HepG2 (cell line): ENCODE measurements around the gene PDC. TPM values are rescaled to one million over a fixed set of nuclear protein-coding genes. Genes with fewer than 3 reads are reported as not detected.

Experiments used
- ATAC-seq: fragments of 200-7000 bp; cut with Tn5 transposase; 3 replicates; pipeline ENCODE4 v1.9.1; 2020; ENCODE audit warnings: mild to moderate bottlenecking, moderate library complexity
- BruUV-seq: library from RNA; stranded (reverse); fragments of 400-500 nt; replicated peaks from 2 replicates; lab custom pipeline; 2021; lab: Mats Ljungman, UMichigan
- CTCF ChIA-PET: fragments of 300-600 bp; formaldehyde crosslinking; extraction: SDS; loops from one replicate; lab custom pipeline; 2021; ENCODE audit warnings: low total read pairs, inconsistent platforms, low intra/inter-chr PET ratio; lab: Yijun Ruan, JAX
- POLR2A ChIA-PET: fragments of 350-600 bp; sonication (Branson Sonifier 250); formaldehyde crosslinking; loops from one replicate; lab custom pipeline; 2020; ENCODE audit warnings: antibody characterized with exemption, inconsistent platforms; lab: Yijun Ruan, JAX
- DNase-seq: peaks from one replicate; pipeline ENCODE4 v3.0.0-alpha.2; 2015; ENCODE audit warnings: low spot score
- FAIRE-seq: peaks from 3 replicates; lab custom pipeline; 2011; peaks lifted over from hg19 to GRCh38; lab: Jason Lieb, UNC
- H2AFZ ChIP-seq: one replicate; pipeline ENCODE4 v1.6.1; 2011; ENCODE audit warnings: low read length, inconsistent platforms
- H3K27ac ChIP-seq: fragments of 300-600 bp; 3 replicates; pipeline ENCODE4 v1.8.0; 2011; ENCODE audit warnings: mixed run types, mild to moderate bottlenecking, mixed read lengths, low read length, inconsistent platforms; ENCODE audit not compliant: insufficient read depth; ENCODE audit errors: extremely low read length
- H3K27me3 ChIP-seq, 2 experiments: fragments of 200-600 bp in 1 of 2; 2 replicates in 1 of 2; 3 replicates in 1 of 2; pipeline versions ENCODE4 v1.6.0 to v1.8.0; 2011; ENCODE audit warnings: low read length in 2 of 2, mild to moderate bottlenecking in 2 of 2, moderate library complexity in 2 of 2, inconsistent platforms in 1 of 2; ENCODE audit not compliant: insufficient read depth in 2 of 2, control insufficient read depth in 1 of 2
- H3K36me3 ChIP-seq, 2 experiments: fragments of 200-600 bp in 1 of 2; replicated peaks in 1 of 2; 2 replicates in 1 of 2; 3 replicates in 1 of 2; pipeline versions ENCODE4 v1.5.1 to v1.8.0; 2011; ENCODE audit warnings: low read length in 2 of 2, inconsistent platforms in 1 of 2; ENCODE audit not compliant: insufficient read depth in 2 of 2, control insufficient read depth in 1 of 2
- H3K4me1 ChIP-seq: 2 replicates; pipeline ENCODE4 v1.5.1; 2012; ENCODE audit warnings: low read length, inconsistent platforms; ENCODE audit not compliant: insufficient read depth
- H3K4me2 ChIP-seq: 2 replicates; pipeline ENCODE4 v1.6.0; 2011; ENCODE audit warnings: low read depth, low read length, inconsistent platforms
- H3K4me3 ChIP-seq, 3 experiments: fragments of 200-600 bp in 1 of 3; sonication (generic), shearing (Covaris generic) in 1 of 3; replicated peaks in 1 of 3; 2 replicates each; pipeline ENCODE4 v1.5.1; 2011 to 2016; ENCODE audit warnings: low read length in 3 of 3, inconsistent platforms in 2 of 3, low read depth in 2 of 3, mild to moderate bottlenecking in 2 of 3, control low read depth in 1 of 3, mixed read lengths in 1 of 3; ENCODE audit not compliant: insufficient read depth in 1 of 3
- H3K79me2 ChIP-seq: one replicate; pipeline ENCODE4 v1.6.1; 2011; ENCODE audit warnings: low read length, inconsistent platforms; ENCODE audit not compliant: insufficient read depth
- H3K9ac ChIP-seq: 2 replicates; pipeline ENCODE4 v1.6.0; 2011; ENCODE audit warnings: mild to moderate bottlenecking, low read depth, low read length, inconsistent platforms; ENCODE audit not compliant: insufficient read depth
- H3K9me3 ChIP-seq: 2 replicates; pipeline ENCODE4 v1.5.1; 2012; ENCODE audit warnings: mild to moderate bottlenecking, low read length
- H4K20me1 ChIP-seq: 2 replicates; pipeline ENCODE4 v1.6.0; 2011; ENCODE audit warnings: inconsistent platforms, mild to moderate bottlenecking, low read length, moderate library complexity; ENCODE audit not compliant: insufficient read depth
- CBX1 ChIP-seq: IDR thresholded peaks from one replicate; pipeline ENCODE4 v1.6.1; 2016; ENCODE audit warnings: antibody characterized with exemption, low read depth
- MAFK ChIP-seq, 2 experiments: IDR thresholded peaks in 1 of 2; conservative IDR thresholded peaks in 1 of 2; 2 replicates each; pipeline ENCODE4 v1.6.1; 2011; ENCODE audit warnings: improper control_type of control experiment in 2 of 2, low read length in 2 of 2
- NFATC3 ChIP-seq: sonication (generic); formaldehyde crosslinking; IDR thresholded peaks from 2 replicates; pipeline ENCODE4 v1.5.1; 2020; ENCODE audit warnings: mild to moderate bottlenecking, missing genetic modification reagents
- RFX1 ChIP-seq: fragments of 450-650 bp; IDR thresholded peaks from 2 replicates; pipeline ENCODE4 v1.6.1; 2017
- SOX5 ChIP-seq: IDR thresholded peaks from 2 replicates; pipeline ENCODE4 v1.6.1; 2016; ENCODE audit warnings: borderline replicate concordance
- YY1 ChIP-seq: IDR thresholded peaks from 2 replicates; pipeline ENCODE4 v1.6.1; 2011; ENCODE audit warnings: low read length, low read depth, moderate library complexity, mild to moderate bottlenecking; ENCODE audit not compliant: insufficient read depth, insufficient replicate concordance
- ZFX ChIP-seq: sonication (generic); formaldehyde crosslinking; IDR thresholded peaks from 2 replicates; pipeline ENCODE4 v1.4.0; 2020; ENCODE audit warnings: mild to moderate bottlenecking, low read depth, missing genetic modification reagents, moderate library complexity
- WGBS: methylation state at CpG from one replicate; pipeline ENCODE4 v1.1.6; 2017; ENCODE audit warnings: low lambda C conversion rate; 5-methylcytosine and 5-hydroxymethylcytosine counted together
- in situ Hi-C: cut with HindIII; loops from 2 replicates; pipeline ENCODE4 v1.10.0; 2017; ENCODE audit warnings: low pct_unique_long_range_greater_than_20kb; ENCODE audit not compliant: extremely low pct_ligation_motif_present
- intact Hi-C: fragments of 100-400 bp; cut with micrococcal nuclease; formaldehyde crosslinking; loops from one replicate; pipeline ENCODE4 v1.10.0; 2022; ENCODE audit not compliant: unreplicated experiment
- polyA plus RNA-seq, 8 experiments: library from polyadenylated mRNA; depleted of rRNA in 3 of 8; stranded (reverse) in 7 of 8; unstranded in 1 of 8; fragments of >200 nt; fragmentation: Illumina TruSeq in 4 of 8; extraction: Trizol in 4 of 8; gene quantifications; 2 replicates each; pipeline versions ENCODE4 v1.2.1 to v1.2.3, GENCODE V29; 2011 to 2016; ENCODE audit warnings: low read depth in 4 of 8, missing spikeins in 1 of 8, mixed read lengths in 1 of 8; ENCODE audit not compliant: insufficient read depth in 1 of 8
- total RNA-seq, 5 experiments: library from RNA; depleted of rRNA; stranded (reverse); fragments of >200 nt; fragmentation: Illumina TruSeq; extraction: Trizol; gene quantifications; 2 replicates each; pipeline ENCODE4 v1.2.3, GENCODE V29; 2016; ENCODE audit warnings: low read depth in 1 of 5
- TF ChIP-seq, protein P1 (sequence below): sonication (generic); formaldehyde crosslinking; IDR thresholded peaks from 2 replicates; pipeline ENCODE4 v1.5.0; 2020; ENCODE audit warnings: missing genetic modification reagents
- TF ChIP-seq, protein P2 (sequence below): sonication (generic); formaldehyde crosslinking; conservative IDR thresholded peaks from 2 replicates; pipeline ENCODE4 v1.4.0; 2020; ENCODE audit warnings: missing genetic modification reagents
- TF ChIP-seq, protein P3 (sequence below), 2 experiments: sonication (generic) in 1 of 2; formaldehyde crosslinking in 1 of 2; IDR thresholded peaks; 2 replicates each; pipeline versions ENCODE4 v1.5.1 to v1.6.1; 2011 to 2020; ENCODE audit warnings: borderline replicate concordance in 1 of 2, low read depth in 1 of 2, low read length in 1 of 2, mild to moderate bottlenecking in 1 of 2, missing genetic modification reagents in 1 of 2, moderate library complexity in 1 of 2
- TF ChIP-seq, protein P4 (sequence below): sonication (generic); formaldehyde crosslinking; IDR thresholded peaks from 2 replicates; pipeline ENCODE4 v1.9.0; 2021; ENCODE audit warnings: missing genetic modification reagents, mild to moderate bottlenecking, borderline replicate concordance

PDC gene
- total and polyA plus RNA-seq, 2 of the 13 experiments (the other 11 are each of a cell fraction or from before 2014, with no cell fraction given) = not detected

DNA sequence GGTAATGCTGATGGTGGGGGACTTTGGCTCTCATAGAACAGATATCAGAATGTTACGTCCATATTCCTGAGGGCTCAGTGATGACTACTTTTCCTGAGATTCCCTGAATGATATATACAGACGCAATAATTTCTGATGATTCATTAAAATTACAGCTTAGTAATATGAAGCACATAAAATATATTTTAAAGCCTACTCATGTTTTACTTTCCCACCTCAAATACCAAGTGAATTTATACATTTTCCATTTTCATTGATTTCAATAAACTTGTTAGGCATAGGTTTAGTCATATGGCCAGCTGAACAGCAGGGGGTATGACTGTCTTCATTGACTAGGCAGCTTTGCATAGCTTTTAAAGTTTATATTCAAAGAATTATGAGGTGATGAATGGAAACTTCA lies 26.2 kb upstream of the PDC start:
- Histone ChIP-seq H3K27me3 (no peaks in the 10 kb centered on the region), H3K9ac (no peak overlapping the region), H3K27ac (no peak overlapping the region), H3K4me2 (no peak overlapping the region), H3K4me3 (no peak overlapping the region), H3K9me3 (no peaks in the 10 kb centered on the region), H3K79me2 (no peaks in the 10 kb centered on the region), H2AFZ (no peak overlapping the region), H4K20me1 (no peaks in the 10 kb centered on the region), H3K36me3 (no peaks in the 10 kb centered on the region), H3K4me1 (no peaks in the 10 kb centered on the region)
- ChIA-PET CTCF (no interaction called here), POLR2A (no interaction called here)
- intact Hi-C loops (no loop called here), in situ Hi-C loops (no loop called here)
- no peak for DNase-seq
- ATAC-seq = no peak
- 34% methylated on average over 2 of the region's 2 CpGs for WGBS
- BruUV-seq = no TSS peak
- no peak for FAIRE-seq
- no peak for TF ChIP-seq NFATC3 (CRISPR knock-in tag)
- 0 out of 4 replicates have a peak, but pooled peaks of 1 of the 2 experiments have one; percentile 1 for TF ChIP-seq MAFK (conservative IDR thresholded peaks at IDR 0.05 in 1 of 2, IDR thresholded peaks at IDR 0.05 in 1 of 2; ENCODE audit: low read length in 2 of 2)
- no peak for TF ChIP-seq RFX1
- TF ChIP-seq, protein P1, sequence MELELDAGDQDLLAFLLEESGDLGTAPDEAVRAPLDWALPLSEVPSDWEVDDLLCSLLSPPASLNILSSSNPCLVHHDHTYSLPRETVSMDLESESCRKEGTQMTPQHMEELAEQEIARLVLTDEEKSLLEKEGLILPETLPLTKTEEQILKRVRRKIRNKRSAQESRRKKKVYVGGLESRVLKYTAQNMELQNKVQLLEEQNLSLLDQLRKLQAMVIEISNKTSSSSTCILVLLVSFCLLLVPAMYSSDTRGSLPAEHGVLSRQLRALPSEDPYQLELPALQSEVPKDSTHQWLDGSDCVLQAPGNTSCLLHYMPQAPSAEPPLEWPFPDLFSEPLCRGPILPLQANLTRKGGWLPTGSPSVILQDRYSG (CRISPR knock-in tag) = no peak

DNA sequence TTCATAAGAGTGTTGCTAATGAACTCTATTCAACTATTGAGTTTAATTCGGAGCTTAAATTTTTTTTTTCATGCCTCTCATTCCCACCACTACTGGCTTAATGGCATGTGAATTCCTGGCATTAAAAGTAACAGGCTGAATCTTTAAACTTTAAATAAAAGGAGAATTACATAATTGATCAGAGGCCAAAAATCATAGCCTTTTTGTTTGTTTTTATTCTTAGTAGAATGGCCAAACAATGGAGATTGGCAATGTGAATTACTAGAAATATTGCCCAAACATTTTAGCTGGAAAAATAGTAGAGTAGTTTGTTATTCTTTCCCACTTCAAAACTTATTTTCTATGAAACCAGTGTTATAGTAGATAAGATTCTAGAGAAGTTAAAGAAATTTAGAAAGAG lies 25.1 kb upstream of the PDC start:
- TF ChIP-seq, protein P2, sequence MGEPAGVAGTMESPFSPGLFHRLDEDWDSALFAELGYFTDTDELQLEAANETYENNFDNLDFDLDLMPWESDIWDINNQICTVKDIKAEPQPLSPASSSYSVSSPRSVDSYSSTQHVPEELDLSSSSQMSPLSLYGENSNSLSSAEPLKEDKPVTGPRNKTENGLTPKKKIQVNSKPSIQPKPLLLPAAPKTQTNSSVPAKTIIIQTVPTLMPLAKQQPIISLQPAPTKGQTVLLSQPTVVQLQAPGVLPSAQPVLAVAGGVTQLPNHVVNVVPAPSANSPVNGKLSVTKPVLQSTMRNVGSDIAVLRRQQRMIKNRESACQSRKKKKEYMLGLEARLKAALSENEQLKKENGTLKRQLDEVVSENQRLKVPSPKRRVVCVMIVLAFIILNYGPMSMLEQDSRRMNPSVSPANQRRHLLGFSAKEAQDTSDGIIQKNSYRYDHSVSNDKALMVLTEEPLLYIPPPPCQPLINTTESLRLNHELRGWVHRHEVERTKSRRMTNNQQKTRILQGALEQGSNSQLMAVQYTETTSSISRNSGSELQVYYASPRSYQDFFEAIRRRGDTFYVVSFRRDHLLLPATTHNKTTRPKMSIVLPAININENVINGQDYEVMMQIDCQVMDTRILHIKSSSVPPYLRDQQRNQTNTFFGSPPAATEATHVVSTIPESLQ = no peak
- TF ChIP-seq CBX1 (no peak), ZFX (CRISPR knock-in tag) (no peak), YY1 (no peak), SOX5 (CRISPR knock-in tag) (no peak)
- TF ChIP-seq, protein P3, sequence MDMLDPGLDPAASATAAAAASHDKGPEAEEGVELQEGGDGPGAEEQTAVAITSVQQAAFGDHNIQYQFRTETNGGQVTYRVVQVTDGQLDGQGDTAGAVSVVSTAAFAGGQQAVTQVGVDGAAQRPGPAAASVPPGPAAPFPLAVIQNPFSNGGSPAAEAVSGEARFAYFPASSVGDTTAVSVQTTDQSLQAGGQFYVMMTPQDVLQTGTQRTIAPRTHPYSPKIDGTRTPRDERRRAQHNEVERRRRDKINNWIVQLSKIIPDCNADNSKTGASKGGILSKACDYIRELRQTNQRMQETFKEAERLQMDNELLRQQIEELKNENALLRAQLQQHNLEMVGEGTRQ (IDR thresholded peaks at IDR 0.05; ENCODE audit: low read depth, low read length) = no peak
- TF ChIP-seq, protein P3 (CRISPR knock-in tag; IDR thresholded peaks at IDR 0.05; ENCODE audit: borderline replicate concordance) = no peak
- TF ChIP-seq, protein P4, sequence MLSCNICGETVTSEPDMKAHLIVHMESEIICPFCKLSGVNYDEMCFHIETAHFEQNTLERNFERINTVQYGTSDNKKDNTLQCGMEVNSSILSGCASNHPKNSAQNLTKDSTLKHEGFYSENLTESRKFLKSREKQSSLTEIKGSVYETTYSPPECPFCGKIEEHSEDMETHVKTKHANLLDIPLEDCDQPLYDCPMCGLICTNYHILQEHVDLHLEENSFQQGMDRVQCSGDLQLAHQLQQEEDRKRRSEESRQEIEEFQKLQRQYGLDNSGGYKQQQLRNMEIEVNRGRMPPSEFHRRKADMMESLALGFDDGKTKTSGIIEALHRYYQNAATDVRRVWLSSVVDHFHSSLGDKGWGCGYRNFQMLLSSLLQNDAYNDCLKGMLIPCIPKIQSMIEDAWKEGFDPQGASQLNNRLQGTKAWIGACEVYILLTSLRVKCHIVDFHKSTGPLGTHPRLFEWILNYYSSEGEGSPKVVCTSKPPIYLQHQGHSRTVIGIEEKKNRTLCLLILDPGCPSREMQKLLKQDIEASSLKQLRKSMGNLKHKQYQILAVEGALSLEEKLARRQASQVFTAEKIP = no peak
- H3K36me3 ChIP-seq = no peaks in the 10 kb centered on the region
- ATAC-seq (no peak), DNase-seq (no peak), FAIRE-seq (no peak)
- in situ Hi-C loops (no loop called here), intact Hi-C loops (no loop called here)
- H3K9ac ChIP-seq = no peak overlapping the region
- WGBS = 2% methylated on average over 1 of the region's 1 CpG
- no peaks in the 10 kb centered on the region for H3K9me3 ChIP-seq
- no peaks in the 10 kb centered on the region for H3K79me2 ChIP-seq
- BruUV-seq = no TSS peak
- ChIA-PET CTCF (no interaction called here), POLR2A (no interaction called here)
- no peaks in the 10 kb centered on the region for H3K4me1 ChIP-seq
- H2AFZ ChIP-seq = no peak overlapping the region
- H4K20me1 ChIP-seq = no peaks in the 10 kb centered on the region
- H3K4me2 ChIP-seq = no peak overlapping the region
- H3K4me3 ChIP-seq = no peak overlapping the region
- H3K27me3 ChIP-seq = no peaks in the 10 kb centered on the region
- H3K27ac ChIP-seq = no peak overlapping the region
